Thoracic aorta (tissue), 2 donors: Measurements from ENCODE around the gene SUN5. TPM values are rescaled to one million over a fixed set of nuclear protein-coding genes. Genes with fewer than 3 reads are reported as not detected.

Source experiments
- ATAC-seq: fragments of 150-250 bp; one replicate; pipeline ENCODE4 v1.8.0; 2017; ENCODE audit warnings: low read depth; ENCODE audit not compliant: insufficient number of reproducible peaks, low FRiP score
- DNase-seq: peaks from one replicate; pipeline ENCODE4 v3.0.0-alpha.2; 2020; ENCODE audit warnings: low spot score
- H3K27ac ChIP-seq, 2 donors: fragments of 200-600 bp; sonication (generic); 1 replicate in 1 of 2; 2 replicates in 1 of 2; pipeline ENCODE4 v1.5.1; 2016; ENCODE audit warnings: mild to moderate bottlenecking in 2 of 2, moderate library complexity in 2 of 2
- H3K27me3 ChIP-seq: fragments of 200-600 bp; sonication (generic); replicated peaks from 2 replicates; pipeline ENCODE4 v1.6.0; 2016; ENCODE audit warnings: mild to moderate bottlenecking; ENCODE audit not compliant: insufficient read depth
- H3K36me3 ChIP-seq: fragments of 200-600 bp; sonication (generic); one replicate; pipeline ENCODE4 v1.5.1; 2016
- H3K4me1 ChIP-seq, 2 donors: fragments of 200-600 bp; sonication (generic); 1 replicate in 1 of 2; 2 replicates in 1 of 2; pipeline versions ENCODE4 v1.5.1 to v1.6.0; 2016; ENCODE audit warnings: low read depth in 2 of 2, mild to moderate bottlenecking in 1 of 2; ENCODE audit not compliant: control insufficient read depth in 1 of 2
- H3K4me3 ChIP-seq: fragments of 200-600 bp; sonication (generic); 2 replicates; pipeline ENCODE4 v1.5.1; 2016; ENCODE audit warnings: mild to moderate bottlenecking
- H3K9me3 ChIP-seq: fragments of 200-600 bp; sonication (generic); 2 replicates; pipeline ENCODE4 v1.5.1; 2016
- CTCF ChIP-seq: fragments of 200-600 bp; sonication (generic); IDR thresholded peaks from one replicate; pipeline ENCODE4 v1.5.1; 2019; ENCODE audit warnings: antibody characterized with exemption
- total RNA-seq, 2 donors: library from RNA; depleted of rRNA; stranded (reverse); fragments of >200 nt; gene quantifications; one replicate each; pipeline versions ENCODE4 v1.1.0 to v1.2.3, GENCODE V29; 2016

Gene SUN5
- total RNA-seq, 2 donors from 2014 or later, result not detected

GRCh38 chr20:32989507-32990283 is 14.5 kb downstream of the SUN5 start:
- Histone ChIP-seq H3K4me1 (no peaks in the 10 kb centered on the region), H3K27ac (no peak overlapping the region), H3K9me3 (no peaks in the 10 kb centered on the region), H3K27me3 (no peaks in the 10 kb centered on the region), H3K36me3 (no peaks in the 10 kb centered on the region), H3K4me3 (no peak overlapping the region)
- no peak for TF ChIP-seq CTCF
- ATAC-seq, result no peak
- no peak for DNase-seq

- H3K4me3 ChIP-seq, result no peak overlapping the region
- no peaks in the 10 kb centered on the region for H3K27me3 ChIP-seq
- DNase-seq, result no peak
- TF ChIP-seq CTCF, result no peak
- H3K9me3 ChIP-seq, result no peaks in the 10 kb centered on the region
- no peaks in the 10 kb centered on the region for H3K36me3 ChIP-seq
- ATAC-seq, result no peak
- no peak overlapping the region for H3K27ac ChIP-seq
- H3K4me1 ChIP-seq, result no peaks in the 10 kb centered on the region
Observed at GRCh38 chr20:32988008-32988407, 16.2 kb downstream of the SUN5 start.

- H3K27me3 ChIP-seq, result no peaks in the 10 kb centered on the region
- no peaks in the 10 kb centered on the region for H3K4me1 ChIP-seq
- no peak for TF ChIP-seq CTCF
- H3K27ac ChIP-seq, result no peak overlapping the region
- H3K36me3 ChIP-seq, result no peaks in the 10 kb centered on the region
- ATAC-seq (no peak), DNase-seq (no peak)
- no peak overlapping the region for H3K4me3 ChIP-seq
- H3K9me3 ChIP-seq, result no peaks in the 10 kb centered on the region
Observed at GRCh38 chr20:32987044-32987825, 17.0 kb downstream of the SUN5 start.

GRCh38 chr20:32986331-32986966 is 17.8 kb downstream of the SUN5 start:
- H3K27ac ChIP-seq, result no peak overlapping the region
- no peak overlapping the region for H3K4me3 ChIP-seq
- no peaks in the 10 kb centered on the region for H3K4me1 ChIP-seq
- DNase-seq (no peak), ATAC-seq (no peak)
- no peaks in the 10 kb centered on the region for H3K9me3 ChIP-seq
- no peak for TF ChIP-seq CTCF
- no peaks in the 10 kb centered on the region for H3K36me3 ChIP-seq
- H3K27me3 ChIP-seq, result no peaks in the 10 kb centered on the region

GRCh38 chr20:32985596-32985995 is 18.6 kb downstream of the SUN5 start:
- Histone ChIP-seq H3K27ac (no peak overlapping the region), H3K9me3 (no peaks in the 10 kb centered on the region), H3K36me3 (no peaks in the 10 kb centered on the region), H3K4me1 (no peaks in the 10 kb centered on the region), H3K4me3 (no peak overlapping the region), H3K27me3 (no peaks in the 10 kb centered on the region)
- ATAC-seq (no peak), DNase-seq (no peak)
- no peak for TF ChIP-seq CTCF
